GM19438 (cell line): ENCODE results near the gene MGA.

Experiments used
- ATAC-seq: cut with Tn5 transposase; IDR thresholded peaks from one replicate; pipeline ENCODE4 v1.9.1; 2021; ENCODE audit warnings: low read depth; ENCODE audit not compliant: unreplicated experiment

The MGA gene

GRCh38 chr15:41804361-41804760, 144.2 kb downstream of the MGA start:
- no peak for ATAC-seq

GRCh38 chr15:41804916-41805666, 144.9 kb downstream of the MGA start:
- no peak for ATAC-seq

GRCh38 chr15:41805711-41806110, 145.5 kb downstream of the MGA start:
- ATAC-seq = no peak

- no peak for ATAC-seq
Observed at GRCh38 chr15:41806291-41807181, 146.3 kb downstream of the MGA start.

- ATAC-seq = no peak
Observed at GRCh38 chr15:41809121-41809520, 148.9 kb downstream of the MGA start.

- no peak for ATAC-seq
Observed at GRCh38 chr15:41809526-41810220, 149.5 kb downstream of the MGA start.

GRCh38 chr15:41810651-41811431, 150.6 kb downstream of the MGA start:
- ATAC-seq = no peak

GRCh38 chr15:41811432-41812195, 151.4 kb downstream of the MGA start:
- no peak for ATAC-seq

- ATAC-seq = no peak
Observed at GRCh38 chr15:41812820-41813375, 152.7 kb downstream of the MGA start.

- no peak for ATAC-seq
Observed at GRCh38 chr15:41813426-41813825, 153.2 kb downstream of the MGA start.

GRCh38 chr15:41814534-41814933, 154.3 kb downstream of the MGA start:
- ATAC-seq = no peak

GRCh38 chr15:41816788-41817187, 156.6 kb downstream of the MGA start:
- no peak for ATAC-seq

GRCh38 chr15:41817327-41817726, 157.1 kb downstream of the MGA start:
- no peak for ATAC-seq

GRCh38 chr15:41817781-41818180, 157.6 kb downstream of the MGA start:
- ATAC-seq = no peak

GRCh38 chr15:41819455-41820050, 159.3 kb downstream of the MGA start:
- ATAC-seq = no peak

GRCh38 chr15:41820791-41821423, 160.7 kb downstream of the MGA start:
- no peak for ATAC-seq

- no peak for ATAC-seq
Observed at GRCh38 chr15:41821831-41822230, 161.6 kb downstream of the MGA start.

GRCh38 chr15:41822471-41822870, 162.3 kb downstream of the MGA start:
- no peak for ATAC-seq
